HFFc6 (cell line): Measurements from ENCODE around the gene FIBP. TPM values are rescaled to one million over a fixed set of nuclear protein-coding genes. Genes with fewer than 3 reads are reported as not detected.

Experiments
- DNase-seq: peaks from one replicate; pipeline ENCODE4 v3.0.0-alpha.2; 2018
- H3K27ac Mint-ChIP-seq: 2 replicates; pipeline ENCODE4 v1.8.0; 2020; ENCODE audit warnings: mild to moderate bottlenecking, mixed read lengths
- H3K27me3 Mint-ChIP-seq: 2 replicates; pipeline ENCODE4 v1.8.0; 2021; ENCODE audit warnings: mild to moderate bottlenecking, moderate library complexity, mixed read lengths; ENCODE audit not compliant: insufficient read depth
- H3K36me3 Mint-ChIP-seq: 2 replicates; pipeline ENCODE4 v1.8.0; 2021; ENCODE audit warnings: low read depth, mixed read lengths
- H3K4me1 Mint-ChIP-seq: 2 replicates; pipeline ENCODE4 v1.8.0; 2020; ENCODE audit warnings: low read depth, mixed read lengths
- H3K4me3 Mint-ChIP-seq: 2 replicates; pipeline ENCODE4 v1.8.0; 2020; ENCODE audit warnings: mild to moderate bottlenecking, moderate library complexity, mixed read lengths
- H3K9me3 Mint-ChIP-seq: 2 replicates; pipeline ENCODE4 v1.8.0; 2020; ENCODE audit warnings: mild to moderate bottlenecking, mixed read lengths
- total RNA-seq, 6 experiments: library from RNA; stranded (reverse); fragmentation: NEBNext Ultra II Directional; extraction: Animal tissue kit (Norgen Biotek cat#: 25700); gene quantifications; 2 replicates in 1 of 6; 3 replicates in 5 of 6; pipeline ENCODE4 v1.2.3, GENCODE V29; 2021
- TF ChIP-seq, protein P1 (sequence below): fragments of 200-600 bp; sonication (generic); IDR thresholded peaks from 2 replicates; pipeline ENCODE4 v1.5.0; 2021; ENCODE audit warnings: antibody characterized with exemption, mild to moderate bottlenecking

Gene FIBP
- total RNA-seq, 6 experiments from 2014 or later = 117 to 145 (median 135) TPM

DNA sequence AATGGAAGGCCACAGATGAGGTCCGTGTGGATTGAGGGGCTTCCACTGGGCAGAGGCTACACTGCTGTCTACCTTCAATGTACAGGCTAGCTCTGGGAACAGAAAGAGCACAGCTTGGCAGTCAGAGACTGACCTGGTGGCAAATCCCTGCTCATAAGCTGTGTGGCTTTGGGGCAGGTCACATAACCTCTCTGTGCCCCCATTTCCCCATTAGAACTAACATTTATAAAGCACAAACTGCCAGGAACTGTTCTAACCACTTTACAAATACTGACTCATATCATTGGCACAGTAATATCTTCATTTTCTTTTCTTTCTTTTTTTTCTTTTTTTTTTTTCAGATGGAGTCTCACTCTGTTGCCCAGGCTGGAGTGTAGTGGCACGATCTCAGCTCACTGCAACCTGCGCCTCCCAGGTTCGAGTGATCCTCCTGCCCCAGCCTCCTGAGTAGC is 8.8 kb upstream of the FIBP start:
- peaks cover 70% of the 10 kb centered on the region for H3K4me1 Mint-ChIP-seq
- peaks cover 18% of the 10 kb centered on the region for H3K9me3 Mint-ChIP-seq
- H3K36me3 Mint-ChIP-seq = peaks cover 59% of the 10 kb centered on the region
- no peak for DNase-seq
- peak overlapping the region; percentile 97 for H3K4me3 Mint-ChIP-seq
- H3K27ac Mint-ChIP-seq = peak overlapping the region; percentile 99
- H3K27me3 Mint-ChIP-seq = peaks cover 72% of the 10 kb centered on the region
- TF ChIP-seq, protein P1, sequence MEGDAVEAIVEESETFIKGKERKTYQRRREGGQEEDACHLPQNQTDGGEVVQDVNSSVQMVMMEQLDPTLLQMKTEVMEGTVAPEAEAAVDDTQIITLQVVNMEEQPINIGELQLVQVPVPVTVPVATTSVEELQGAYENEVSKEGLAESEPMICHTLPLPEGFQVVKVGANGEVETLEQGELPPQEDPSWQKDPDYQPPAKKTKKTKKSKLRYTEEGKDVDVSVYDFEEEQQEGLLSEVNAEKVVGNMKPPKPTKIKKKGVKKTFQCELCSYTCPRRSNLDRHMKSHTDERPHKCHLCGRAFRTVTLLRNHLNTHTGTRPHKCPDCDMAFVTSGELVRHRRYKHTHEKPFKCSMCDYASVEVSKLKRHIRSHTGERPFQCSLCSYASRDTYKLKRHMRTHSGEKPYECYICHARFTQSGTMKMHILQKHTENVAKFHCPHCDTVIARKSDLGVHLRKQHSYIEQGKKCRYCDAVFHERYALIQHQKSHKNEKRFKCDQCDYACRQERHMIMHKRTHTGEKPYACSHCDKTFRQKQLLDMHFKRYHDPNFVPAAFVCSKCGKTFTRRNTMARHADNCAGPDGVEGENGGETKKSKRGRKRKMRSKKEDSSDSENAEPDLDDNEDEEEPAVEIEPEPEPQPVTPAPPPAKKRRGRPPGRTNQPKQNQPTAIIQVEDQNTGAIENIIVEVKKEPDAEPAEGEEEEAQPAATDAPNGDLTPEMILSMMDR = no peak

DNA sequence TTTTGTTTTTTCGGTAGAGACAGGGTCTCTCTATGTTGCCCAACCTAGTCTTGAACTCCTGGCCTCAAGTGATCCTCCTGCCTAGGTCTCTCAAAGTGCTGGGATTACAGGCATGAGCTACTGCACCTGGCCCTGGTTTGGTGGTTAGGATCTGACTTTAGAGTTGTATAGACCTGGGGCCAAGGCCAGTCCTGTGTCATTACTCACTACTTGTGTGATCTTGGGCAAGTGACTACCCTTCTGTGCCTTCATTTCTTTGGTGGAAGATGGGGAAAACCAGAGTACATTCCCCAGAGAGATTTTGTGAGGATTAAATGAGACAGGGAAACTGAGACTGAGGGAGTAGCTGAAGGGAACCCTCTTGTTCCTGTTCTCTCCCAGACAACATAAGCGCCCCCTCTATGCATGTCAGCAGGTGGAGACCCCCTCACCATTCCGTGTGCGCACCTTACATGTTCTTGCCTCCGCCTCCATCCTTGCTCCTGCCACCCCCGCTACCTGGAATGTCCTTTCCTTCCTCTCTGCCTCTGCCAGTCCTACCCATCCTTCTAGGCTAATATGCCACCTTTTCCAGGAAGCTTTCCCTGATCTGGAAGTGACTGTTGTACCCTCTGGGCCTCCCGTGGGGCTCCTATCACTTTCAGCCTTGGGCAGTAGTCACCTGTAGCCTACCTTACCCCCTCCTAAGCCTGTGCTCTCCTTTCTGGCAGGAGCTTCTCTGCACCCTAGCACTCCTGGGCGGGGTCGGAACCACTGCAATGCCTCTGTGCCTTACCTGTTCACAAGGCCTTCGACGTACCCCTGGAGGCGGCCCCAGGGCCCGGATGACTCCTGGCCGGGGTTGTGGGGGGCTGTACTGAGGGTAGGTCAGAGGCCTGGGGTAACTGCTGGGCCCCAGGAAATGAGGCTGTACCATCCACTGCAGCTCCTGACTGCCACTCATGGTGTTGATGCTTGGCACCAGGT is 8.0 kb upstream of the FIBP start:
- Mint-ChIP-seq H3K4me3 (peak overlapping the region; percentile 97), H3K9me3 (peaks cover 18% of the 10 kb centered on the region), H3K36me3 (peaks cover 59% of the 10 kb centered on the region), H3K27me3 (peaks cover 79% of the 10 kb centered on the region), H3K27ac (peak overlapping the region; percentile 99), H3K4me1 (peaks cover 65% of the 10 kb centered on the region)
- TF ChIP-seq, protein P1 = no peak
- no peak for DNase-seq

DNA sequence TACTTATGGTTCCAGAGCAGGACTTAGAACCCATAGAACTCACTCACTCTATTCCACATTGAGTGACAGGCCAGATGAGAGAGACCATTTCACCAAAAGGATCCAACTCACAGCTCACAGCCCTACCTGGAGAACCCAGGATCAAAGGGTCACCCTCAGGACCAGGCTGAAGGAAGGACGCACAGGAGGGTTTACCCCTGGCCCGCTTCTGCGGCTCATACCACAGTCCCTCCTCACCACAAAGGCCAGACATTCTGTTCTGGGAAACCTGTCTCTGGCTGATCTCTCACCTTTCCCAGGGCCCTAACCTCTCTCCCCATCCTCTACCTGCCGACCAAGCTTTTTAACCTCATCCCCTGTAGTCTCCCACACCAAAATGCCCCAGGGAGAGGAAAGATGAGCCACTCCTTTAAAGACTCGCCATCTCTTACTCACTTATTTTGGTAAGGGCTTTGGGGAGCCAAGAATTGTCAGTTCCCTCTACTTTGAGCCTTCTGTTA is 7.3 kb upstream of the FIBP start:
- no peak for DNase-seq
- H3K27ac Mint-ChIP-seq = peak overlapping the region; percentile 99

DNA sequence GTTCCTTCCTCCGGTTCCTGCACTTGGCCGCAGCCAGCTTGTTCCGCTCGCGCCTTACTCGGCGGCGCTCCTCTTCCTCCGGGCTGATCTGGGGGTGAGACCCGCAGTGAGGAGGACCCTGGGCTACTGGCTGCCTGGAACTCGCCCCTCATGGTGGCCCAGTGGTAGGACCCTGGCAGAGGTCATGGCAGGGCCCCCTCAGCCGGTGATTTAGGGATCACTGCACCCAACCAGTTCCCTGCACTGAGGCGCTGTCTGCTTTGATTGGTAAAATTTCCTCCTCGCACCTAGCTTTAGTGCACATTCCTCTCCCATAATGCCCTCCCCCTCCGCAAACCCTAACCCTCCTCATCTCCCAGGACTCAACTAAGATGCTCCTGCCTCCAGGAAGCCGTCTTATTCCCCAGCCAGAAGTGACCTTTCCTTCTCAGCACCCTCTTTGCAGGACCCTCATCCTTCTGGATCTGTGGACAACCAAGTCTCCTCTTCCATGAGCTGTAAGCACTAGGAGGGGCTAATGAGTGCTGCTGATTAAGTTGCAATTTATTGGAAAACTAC is 5.8 kb upstream of the FIBP start:
- Mint-ChIP-seq H3K9me3 (peaks cover 25% of the 10 kb centered on the region), H3K36me3 (peaks cover 64% of the 10 kb centered on the region), H3K27me3 (peaks cover 93% of the 10 kb centered on the region), H3K27ac (peak overlapping the region; percentile 99), H3K4me1 (peaks cover 70% of the 10 kb centered on the region), H3K4me3 (peak overlapping the region; percentile 97)
- no peak for DNase-seq
- TF ChIP-seq, protein P1 = 0 out of 2 replicates have a peak, but pooled peaks have one; percentile 18

More for the DNA sequence above, 7.3 kb upstream of the FIBP start:
- Mint-ChIP-seq H3K27me3 (peaks cover 85% of the 10 kb centered on the region), H3K4me3 (peak overlapping the region; percentile 97), H3K36me3 (peaks cover 59% of the 10 kb centered on the region), H3K4me1 (peaks cover 57% of the 10 kb centered on the region), H3K9me3 (peaks cover 18% of the 10 kb centered on the region)
- TF ChIP-seq, protein P1 = no peak

DNA sequence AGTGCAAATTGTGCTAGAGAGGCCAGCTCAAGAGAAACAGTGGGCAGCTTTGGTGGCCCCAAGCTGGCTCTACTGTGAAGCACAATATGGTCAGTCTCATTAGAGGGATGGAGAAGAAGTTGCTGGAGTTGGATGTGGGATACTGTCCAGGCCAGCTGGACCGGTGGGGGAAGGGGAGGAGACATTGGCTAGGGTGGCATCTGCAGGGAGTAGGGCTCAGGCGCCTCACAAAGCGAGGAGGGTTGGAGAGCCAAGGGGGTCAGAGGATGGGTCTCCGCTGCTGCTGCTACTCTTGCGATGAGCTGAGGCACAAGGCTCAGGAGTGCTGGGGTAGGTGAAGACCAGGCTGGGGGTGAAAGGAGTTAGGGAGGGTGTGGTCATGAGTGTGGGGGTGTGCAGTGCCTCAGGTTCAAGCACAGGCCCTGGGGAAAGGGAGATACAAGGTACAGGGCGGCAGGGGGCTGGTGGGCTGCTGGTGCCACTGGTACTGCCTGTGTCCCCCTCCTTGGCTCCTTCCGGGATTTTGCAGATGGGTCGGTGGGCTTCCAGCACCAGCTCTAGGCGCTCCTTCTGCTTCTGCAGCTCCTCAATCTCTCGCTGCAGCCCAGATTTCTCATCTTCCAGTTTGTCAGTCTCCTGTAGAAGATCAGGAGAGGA is 4.5 kb upstream of the FIBP start:
- H3K27ac Mint-ChIP-seq = peak overlapping the region; percentile 99
- H3K36me3 Mint-ChIP-seq = peaks cover 54% of the 10 kb centered on the region
- no peak for DNase-seq
- H3K4me3 Mint-ChIP-seq = peak overlapping the region; percentile 97
- H3K9me3 Mint-ChIP-seq = peaks cover 30% of the 10 kb centered on the region
- peaks cover 95% of the 10 kb centered on the region for H3K27me3 Mint-ChIP-seq
- peaks cover 76% of the 10 kb centered on the region for H3K4me1 Mint-ChIP-seq
- TF ChIP-seq, protein P1 = no peak
